ENCODE measurements around the gene TEAD1. TPM values are rescaled to one million over a fixed set of nuclear protein-coding genes. Genes with fewer than 3 reads are reported as not detected.

TEAD1 gene
- total and polyA plus RNA-seq, 4 donors: 9.1 to 38.4 (median 10.7) TPM

DNA sequence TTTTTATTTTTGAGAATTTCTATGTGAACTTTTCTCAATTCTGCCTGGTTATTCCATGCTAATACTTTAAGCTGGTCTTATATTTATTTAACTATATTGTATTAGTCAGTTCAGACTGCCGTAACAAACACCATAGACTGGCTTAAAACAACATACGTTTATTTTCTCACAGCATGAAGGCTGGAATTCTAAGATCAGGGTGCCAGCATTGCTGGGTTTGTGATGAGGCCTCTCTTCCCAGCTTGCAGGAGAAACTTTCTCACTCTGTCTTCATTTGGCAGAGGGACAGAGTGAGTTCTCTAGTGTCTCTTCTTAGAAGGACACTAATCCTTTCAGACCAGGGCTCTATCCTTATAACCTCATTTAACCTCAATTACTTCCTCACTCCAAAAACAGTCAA lies 16.2 kb upstream of the TEAD1 start:
- Histone ChIP-seq H3K27ac (ENCODE audit: low read depth in 1 of 2, low read length in 2 of 2) (no peak overlapping the region), H3K9me3 (ENCODE audit: control insufficient read depth in 4 of 4, low read length in 3 of 4) (peaks cover 0 to 4% (median 0%) of the 10 kb centered on the region in 4 donors), H3K27me3 (ENCODE audit: control insufficient read depth in 4 of 4, insufficient read depth in 4 of 4, low read length in 3 of 4) (no peaks in the 10 kb centered on the region), H3K4me3 (ENCODE audit: low read depth in 1 of 3, low read length in 3 of 3) (no peak overlapping the region), H3K4me1 (ENCODE audit: control insufficient read depth in 4 of 4, insufficient read depth in 4 of 4, low read length in 3 of 4) (no peaks in the 10 kb centered on the region), H3K9ac (ENCODE audit: low read depth in 1 of 2, low read length in 2 of 2) (no peak overlapping the region), H3K36me3 (ENCODE audit: control insufficient read depth in 4 of 4, insufficient read depth in 3 of 4, low read depth in 1 of 4, low read length in 3 of 4) (no peaks in the 10 kb centered on the region)
- no peak for DNase-seq (ENCODE audit: low spot score)
- TF ChIP-seq HNF4G (IDR thresholded peaks at IDR 0.05) (no peak), RXRA (IDR thresholded peaks at IDR 0.05) (no peak), NR2F2 (IDR thresholded peaks at IDR 0.05) (no peak), TAF1 (conservative IDR thresholded peaks at IDR 0.05) (no peak), YY1 (IDR thresholded peaks at IDR 0.05) (no peak), SP1 (IDR thresholded peaks at IDR 0.05) (no peak)
- WGBS: 96% methylated on average over 2 of the region's 2 CpGs

DNA sequence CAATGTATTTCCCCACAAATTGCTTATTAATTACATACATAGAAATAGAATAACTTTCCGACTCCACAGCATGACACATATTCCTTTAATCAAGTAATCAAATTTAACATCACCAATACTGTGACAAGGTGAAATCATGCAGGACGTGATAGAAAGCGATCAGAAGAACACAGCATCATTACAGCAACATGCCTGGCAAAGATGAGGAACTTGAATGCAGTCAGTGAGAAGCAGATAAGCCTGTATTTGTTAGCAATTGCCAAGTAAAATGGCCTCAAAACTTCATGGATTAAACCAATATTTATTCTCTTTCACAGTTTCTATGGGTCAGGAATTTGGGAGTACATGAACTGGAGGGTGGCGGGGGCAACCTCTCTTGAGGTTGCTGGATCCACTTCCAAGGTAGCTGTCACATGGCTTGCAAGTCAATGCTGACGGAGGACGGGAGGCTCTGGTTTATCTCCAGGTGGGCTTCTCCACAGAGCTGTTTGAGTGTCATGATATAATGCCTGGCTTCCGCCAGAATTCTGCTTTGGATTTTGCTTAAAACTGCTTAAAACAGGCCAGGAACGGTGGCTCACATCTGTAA lies 12.0 kb upstream of the TEAD1 start:
- H3K36me3 ChIP-seq (ENCODE audit: control insufficient read depth in 4 of 4, insufficient read depth in 3 of 4, low read depth in 1 of 4, low read length in 3 of 4): no peaks in the 10 kb centered on the region
- whole genome bisulfite sequencing: 92% methylated on average over 8 of the region's 8 CpGs
- H3K27me3 ChIP-seq (ENCODE audit: control insufficient read depth in 4 of 4, insufficient read depth in 4 of 4, low read length in 3 of 4): no peaks in the 10 kb centered on the region
- no peak overlapping the region for H3K4me3 ChIP-seq (ENCODE audit: low read depth in 1 of 3, low read length in 3 of 3)
- no peak for DNase-seq (ENCODE audit: low spot score)
- peaks cover 0 to under 1% (median 0%) of the 10 kb centered on the region in 4 donors for H3K9me3 ChIP-seq (ENCODE audit: control insufficient read depth in 4 of 4, low read length in 3 of 4)
- no peak overlapping the region for H3K27ac ChIP-seq (ENCODE audit: low read depth in 1 of 2, low read length in 2 of 2)
- TF ChIP-seq JUND (IDR thresholded peaks at IDR 0.05) (no peak), SP1 (IDR thresholded peaks at IDR 0.05) (no peak), HNF4G (IDR thresholded peaks at IDR 0.05) (no peak), FOXA1 (IDR thresholded peaks at IDR 0.05) (no peak), TAF1 (conservative IDR thresholded peaks at IDR 0.05) (no peak), FOXA2 (IDR thresholded peaks at IDR 0.05) (no peak), HNF4A (conservative IDR thresholded peaks at IDR 0.05) (no peak), GABPA (IDR thresholded peaks at IDR 0.05 in 1 of 2, conservative IDR thresholded peaks at IDR 0.05 in 1 of 2) (no peak), YY1 (IDR thresholded peaks at IDR 0.05) (no peak), RXRA (IDR thresholded peaks at IDR 0.05) (no peak), NR2F2 (IDR thresholded peaks at IDR 0.05) (no peak)
- TF ChIP-seq, protein P1, sequence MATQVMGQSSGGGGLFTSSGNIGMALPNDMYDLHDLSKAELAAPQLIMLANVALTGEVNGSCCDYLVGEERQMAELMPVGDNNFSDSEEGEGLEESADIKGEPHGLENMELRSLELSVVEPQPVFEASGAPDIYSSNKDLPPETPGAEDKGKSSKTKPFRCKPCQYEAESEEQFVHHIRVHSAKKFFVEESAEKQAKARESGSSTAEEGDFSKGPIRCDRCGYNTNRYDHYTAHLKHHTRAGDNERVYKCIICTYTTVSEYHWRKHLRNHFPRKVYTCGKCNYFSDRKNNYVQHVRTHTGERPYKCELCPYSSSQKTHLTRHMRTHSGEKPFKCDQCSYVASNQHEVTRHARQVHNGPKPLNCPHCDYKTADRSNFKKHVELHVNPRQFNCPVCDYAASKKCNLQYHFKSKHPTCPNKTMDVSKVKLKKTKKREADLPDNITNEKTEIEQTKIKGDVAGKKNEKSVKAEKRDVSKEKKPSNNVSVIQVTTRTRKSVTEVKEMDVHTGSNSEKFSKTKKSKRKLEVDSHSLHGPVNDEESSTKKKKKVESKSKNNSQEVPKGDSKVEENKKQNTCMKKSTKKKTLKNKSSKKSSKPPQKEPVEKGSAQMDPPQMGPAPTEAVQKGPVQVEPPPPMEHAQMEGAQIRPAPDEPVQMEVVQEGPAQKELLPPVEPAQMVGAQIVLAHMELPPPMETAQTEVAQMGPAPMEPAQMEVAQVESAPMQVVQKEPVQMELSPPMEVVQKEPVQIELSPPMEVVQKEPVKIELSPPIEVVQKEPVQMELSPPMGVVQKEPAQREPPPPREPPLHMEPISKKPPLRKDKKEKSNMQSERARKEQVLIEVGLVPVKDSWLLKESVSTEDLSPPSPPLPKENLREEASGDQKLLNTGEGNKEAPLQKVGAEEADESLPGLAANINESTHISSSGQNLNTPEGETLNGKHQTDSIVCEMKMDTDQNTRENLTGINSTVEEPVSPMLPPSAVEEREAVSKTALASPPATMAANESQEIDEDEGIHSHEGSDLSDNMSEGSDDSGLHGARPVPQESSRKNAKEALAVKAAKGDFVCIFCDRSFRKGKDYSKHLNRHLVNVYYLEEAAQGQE (IDR thresholded peaks at IDR 0.05): no peak
- TF ChIP-seq, protein P2, sequence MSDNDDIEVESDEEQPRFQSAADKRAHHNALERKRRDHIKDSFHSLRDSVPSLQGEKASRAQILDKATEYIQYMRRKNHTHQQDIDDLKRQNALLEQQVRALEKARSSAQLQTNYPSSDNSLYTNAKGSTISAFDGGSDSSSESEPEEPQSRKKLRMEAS (IDR thresholded peaks at IDR 0.05): no peak
- TF ChIP-seq, protein P3, sequence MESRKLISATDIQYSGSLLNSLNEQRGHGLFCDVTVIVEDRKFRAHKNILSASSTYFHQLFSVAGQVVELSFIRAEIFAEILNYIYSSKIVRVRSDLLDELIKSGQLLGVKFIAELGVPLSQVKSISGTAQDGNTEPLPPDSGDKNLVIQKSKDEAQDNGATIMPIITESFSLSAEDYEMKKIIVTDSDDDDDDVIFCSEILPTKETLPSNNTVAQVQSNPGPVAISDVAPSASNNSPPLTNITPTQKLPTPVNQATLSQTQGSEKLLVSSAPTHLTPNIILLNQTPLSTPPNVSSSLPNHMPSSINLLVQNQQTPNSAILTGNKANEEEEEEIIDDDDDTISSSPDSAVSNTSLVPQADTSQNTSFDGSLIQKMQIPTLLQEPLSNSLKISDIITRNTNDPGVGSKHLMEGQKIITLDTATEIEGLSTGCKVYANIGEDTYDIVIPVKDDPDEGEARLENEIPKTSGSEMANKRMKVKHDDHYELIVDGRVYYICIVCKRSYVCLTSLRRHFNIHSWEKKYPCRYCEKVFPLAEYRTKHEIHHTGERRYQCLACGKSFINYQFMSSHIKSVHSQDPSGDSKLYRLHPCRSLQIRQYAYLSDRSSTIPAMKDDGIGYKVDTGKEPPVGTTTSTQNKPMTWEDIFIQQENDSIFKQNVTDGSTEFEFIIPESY (IDR thresholded peaks at IDR 0.05): no peak
- TF ChIP-seq, protein P4, sequence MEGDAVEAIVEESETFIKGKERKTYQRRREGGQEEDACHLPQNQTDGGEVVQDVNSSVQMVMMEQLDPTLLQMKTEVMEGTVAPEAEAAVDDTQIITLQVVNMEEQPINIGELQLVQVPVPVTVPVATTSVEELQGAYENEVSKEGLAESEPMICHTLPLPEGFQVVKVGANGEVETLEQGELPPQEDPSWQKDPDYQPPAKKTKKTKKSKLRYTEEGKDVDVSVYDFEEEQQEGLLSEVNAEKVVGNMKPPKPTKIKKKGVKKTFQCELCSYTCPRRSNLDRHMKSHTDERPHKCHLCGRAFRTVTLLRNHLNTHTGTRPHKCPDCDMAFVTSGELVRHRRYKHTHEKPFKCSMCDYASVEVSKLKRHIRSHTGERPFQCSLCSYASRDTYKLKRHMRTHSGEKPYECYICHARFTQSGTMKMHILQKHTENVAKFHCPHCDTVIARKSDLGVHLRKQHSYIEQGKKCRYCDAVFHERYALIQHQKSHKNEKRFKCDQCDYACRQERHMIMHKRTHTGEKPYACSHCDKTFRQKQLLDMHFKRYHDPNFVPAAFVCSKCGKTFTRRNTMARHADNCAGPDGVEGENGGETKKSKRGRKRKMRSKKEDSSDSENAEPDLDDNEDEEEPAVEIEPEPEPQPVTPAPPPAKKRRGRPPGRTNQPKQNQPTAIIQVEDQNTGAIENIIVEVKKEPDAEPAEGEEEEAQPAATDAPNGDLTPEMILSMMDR (IDR thresholded peaks at IDR 0.05; ENCODE audit: low read depth, low read length, missing input control): no peak
- TF ChIP-seq, protein P5, sequence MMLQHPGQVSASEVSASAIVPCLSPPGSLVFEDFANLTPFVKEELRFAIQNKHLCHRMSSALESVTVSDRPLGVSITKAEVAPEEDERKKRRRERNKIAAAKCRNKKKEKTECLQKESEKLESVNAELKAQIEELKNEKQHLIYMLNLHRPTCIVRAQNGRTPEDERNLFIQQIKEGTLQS (IDR thresholded peaks at IDR 0.05): no peak
- no peak overlapping the region for H3K9ac ChIP-seq (ENCODE audit: low read depth in 1 of 2, low read length in 2 of 2)
- no peaks in the 10 kb centered on the region for H3K4me1 ChIP-seq (ENCODE audit: control insufficient read depth in 4 of 4, insufficient read depth in 4 of 4, low read length in 3 of 4)

All from liver (tissue), 9 donors.